ENCODE data around the gene TBC1D32. TPM values are rescaled to one million over a fixed set of nuclear protein-coding genes. Genes with fewer than 3 reads are reported as not detected.
"Not testable (repeated sequence)": the region's sequence is repeated elsewhere in the genome, so short reads cannot be mapped to it uniquely, and the experiment has no call there.

TBC1D32 gene
- polyA plus RNA-seq, 1 of the 3 experiments (the other 2 are of a cell fraction), result 2.3 TPM

DNA sequence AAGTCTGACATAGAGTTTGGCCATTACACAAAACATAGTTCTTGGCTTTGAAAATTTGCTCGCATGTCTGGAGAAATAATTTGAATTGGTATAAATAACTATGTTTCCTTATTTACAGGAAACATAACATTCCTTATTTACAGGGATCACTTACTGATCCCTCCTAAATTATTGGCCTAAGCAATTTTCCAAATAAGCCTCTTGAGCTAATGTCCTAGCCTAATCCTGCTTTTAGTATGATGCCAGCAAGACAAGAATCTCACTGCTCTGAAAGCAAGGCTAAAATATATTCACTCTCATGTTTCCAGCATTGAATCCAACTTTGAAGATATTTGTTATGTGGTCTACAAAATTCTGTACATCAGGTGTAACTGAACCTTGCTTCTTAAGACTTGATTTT lies 4.1 kb upstream of the TBC1D32 start:
- no peak overlapping the region for H2AFZ ChIP-seq (ENCODE audit: low read depth)
- no peak overlapping the region for H3K4me3 ChIP-seq (ENCODE audit: low read depth in 2 of 2, low read length in 1 of 2)
- no peak overlapping the region for H3K4me2 ChIP-seq
- ChIA-PET CTCF (interaction anchor here (1.3 kb wide), 1 partner anchor 18 kb away, joined by 3 read pairs; no protein-coding TSS in a partner anchor), POLR2A (no interaction called here)
- no peak for DNase-seq
- H3K9me3 ChIP-seq, result no peaks in the 10 kb centered on the region
- H3K36me3 ChIP-seq (replicated peaks in 1 of 2; ENCODE audit: control insufficient read depth in 1 of 2, insufficient read depth in 2 of 2, low read length in 1 of 2), result no peaks in the 10 kb centered on the region
- WGBS (ENCODE audit: low lambda C conversion rate), result 90% methylated on average over 1 of the region's 1 CpG
- TF ChIP-seq RAD21 (IDR thresholded peaks at IDR 0.05; ENCODE audit: low read length) (no peak), FOSL2 (IDR thresholded peaks at IDR 0.05; ENCODE audit: borderline replicate concordance, low read depth) (no peak), GATA2 (CRISPR knock-in tag; IDR thresholded peaks at IDR 0.05) (no peak)
- TF ChIP-seq, protein P1, sequence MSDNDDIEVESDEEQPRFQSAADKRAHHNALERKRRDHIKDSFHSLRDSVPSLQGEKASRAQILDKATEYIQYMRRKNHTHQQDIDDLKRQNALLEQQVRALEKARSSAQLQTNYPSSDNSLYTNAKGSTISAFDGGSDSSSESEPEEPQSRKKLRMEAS (IDR thresholded peaks at IDR 0.05; ENCODE audit: low read depth), result no peak
- no peaks in the 10 kb centered on the region for H3K9me2 ChIP-seq
- H3K79me2 ChIP-seq (ENCODE audit: insufficient read depth), result 0 out of 2 replicates have a peak, but pooled peaks cover 3% of the 10 kb centered on the region
- no peak overlapping the region for H3K9ac ChIP-seq
- H3K4me1 ChIP-seq (ENCODE audit: control insufficient read depth in 1 of 2, insufficient read depth in 2 of 2, low read depth in 1 of 2, low read length in 1 of 2), result peaks cover 0 to 5% of the 10 kb centered on the region in 2 experiments; a peak in 1 of 4 replicates
- no peaks in the 10 kb centered on the region for H3F3A ChIP-seq (replicated peaks; ENCODE audit: insufficient read depth)
- no peaks in the 10 kb centered on the region for H3K27me3 ChIP-seq (ENCODE audit: insufficient read depth)
- H4K20me1 ChIP-seq (ENCODE audit: insufficient read depth), result no peaks in the 10 kb centered on the region
- no peak overlapping the region for H3K27ac ChIP-seq (ENCODE audit: low read depth in 2 of 2, low read length in 1 of 2)

DNA sequence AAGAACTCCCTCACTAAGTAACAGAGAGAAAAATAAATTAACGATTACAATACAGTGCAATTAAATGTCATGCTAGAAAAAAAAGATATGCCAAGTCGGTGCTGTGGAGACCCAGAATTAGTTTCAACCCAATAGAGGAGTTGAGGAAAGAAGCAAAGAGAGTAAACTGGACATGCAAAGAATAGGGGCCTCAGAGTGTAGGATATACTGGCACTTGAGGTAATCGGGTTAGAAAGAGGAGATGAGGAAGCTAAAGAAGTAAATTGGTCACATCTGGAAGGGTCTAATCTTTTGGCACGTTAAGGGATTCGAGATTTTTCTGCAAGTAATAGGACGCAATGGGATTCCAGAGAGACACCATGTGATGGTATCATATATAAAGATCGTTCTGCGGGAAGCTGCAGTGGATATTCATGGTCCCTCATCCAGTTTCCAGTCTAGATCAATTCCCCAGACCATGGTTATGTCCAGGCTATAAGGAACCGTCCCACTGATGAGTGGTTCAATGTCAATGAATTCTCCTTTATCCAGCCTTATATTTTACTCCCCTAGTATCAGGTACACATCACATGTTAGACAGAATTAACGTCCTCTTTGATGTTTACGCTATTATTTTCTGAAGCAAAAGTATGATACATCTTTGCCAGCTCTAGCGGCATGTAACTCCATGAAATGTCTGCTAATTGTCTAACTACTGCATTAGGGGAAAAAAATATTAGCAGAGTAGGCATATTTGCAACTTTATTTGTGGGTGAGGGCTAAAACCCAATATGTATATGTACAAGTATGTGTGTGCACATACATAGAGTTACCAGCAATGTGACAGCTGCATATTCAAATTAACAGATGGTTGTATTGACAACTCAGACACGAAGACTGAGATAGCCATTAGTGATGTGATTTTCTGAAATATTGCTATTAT lies 1.1 kb upstream of the TBC1D32 start:
- no peaks in the 10 kb centered on the region for H3K9me2 ChIP-seq
- H3K79me2 ChIP-seq (ENCODE audit: insufficient read depth), result 0 out of 2 replicates have a peak, but pooled peaks cover 5% of the 10 kb centered on the region
- peak overlapping the region; percentile 78 for H3K4me2 ChIP-seq
- no peaks in the 10 kb centered on the region for H4K20me1 ChIP-seq (ENCODE audit: insufficient read depth)
- POLR2A ChIA-PET, result interaction anchor here (0.8 kb wide), 1 partner anchor 18 kb away, joined by 3 read pairs; no protein-coding TSS in a partner anchor
- H3K9ac ChIP-seq, result peak overlapping the region; percentile 89
- no peaks in the 10 kb centered on the region for H3K36me3 ChIP-seq (replicated peaks in 1 of 2; ENCODE audit: control insufficient read depth in 1 of 2, insufficient read depth in 2 of 2, low read length in 1 of 2)
- DNase-seq, result peak; percentile 14
- peak overlapping the region; percentile 94 to 99 for H3K27ac ChIP-seq (ENCODE audit: low read depth in 2 of 2, low read length in 1 of 2)
- H3K4me3 ChIP-seq (ENCODE audit: low read depth in 2 of 2, low read length in 1 of 2), result peak overlapping the region; percentile 85 to 87
- H2AFZ ChIP-seq (ENCODE audit: low read depth), result peak overlapping the region; percentile 95
- TF ChIP-seq NRF1 (IDR thresholded peaks at IDR 0.05; ENCODE audit: low read depth, low read length) (no peak), FOXM1 (IDR thresholded peaks at IDR 0.05; ENCODE audit: low read depth) (no peak), TAF1 (IDR thresholded peaks at IDR 0.05; ENCODE audit: borderline replicate concordance, low read depth, low read length) (no peak), SIN3A (IDR thresholded peaks at IDR 0.05; ENCODE audit: borderline replicate concordance, low read depth, low read length) (no peak), MXI1 (IDR thresholded peaks at IDR 0.05; ENCODE audit: low read depth, low read length) (no peak), FOSL2 (IDR thresholded peaks at IDR 0.05; ENCODE audit: borderline replicate concordance, low read depth) (no peak), TEAD4 (IDR thresholded peaks at IDR 0.05; ENCODE audit: borderline replicate concordance, insufficient read depth) (no peak)
- TF ChIP-seq, protein P2, sequence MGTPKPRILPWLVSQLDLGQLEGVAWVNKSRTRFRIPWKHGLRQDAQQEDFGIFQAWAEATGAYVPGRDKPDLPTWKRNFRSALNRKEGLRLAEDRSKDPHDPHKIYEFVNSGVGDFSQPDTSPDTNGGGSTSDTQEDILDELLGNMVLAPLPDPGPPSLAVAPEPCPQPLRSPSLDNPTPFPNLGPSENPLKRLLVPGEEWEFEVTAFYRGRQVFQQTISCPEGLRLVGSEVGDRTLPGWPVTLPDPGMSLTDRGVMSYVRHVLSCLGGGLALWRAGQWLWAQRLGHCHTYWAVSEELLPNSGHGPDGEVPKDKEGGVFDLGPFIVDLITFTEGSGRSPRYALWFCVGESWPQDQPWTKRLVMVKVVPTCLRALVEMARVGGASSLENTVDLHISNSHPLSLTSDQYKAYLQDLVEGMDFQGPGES (IDR thresholded peaks at IDR 0.05; ENCODE audit: low read depth, low read length), result no peak
- TF ChIP-seq, protein P3, sequence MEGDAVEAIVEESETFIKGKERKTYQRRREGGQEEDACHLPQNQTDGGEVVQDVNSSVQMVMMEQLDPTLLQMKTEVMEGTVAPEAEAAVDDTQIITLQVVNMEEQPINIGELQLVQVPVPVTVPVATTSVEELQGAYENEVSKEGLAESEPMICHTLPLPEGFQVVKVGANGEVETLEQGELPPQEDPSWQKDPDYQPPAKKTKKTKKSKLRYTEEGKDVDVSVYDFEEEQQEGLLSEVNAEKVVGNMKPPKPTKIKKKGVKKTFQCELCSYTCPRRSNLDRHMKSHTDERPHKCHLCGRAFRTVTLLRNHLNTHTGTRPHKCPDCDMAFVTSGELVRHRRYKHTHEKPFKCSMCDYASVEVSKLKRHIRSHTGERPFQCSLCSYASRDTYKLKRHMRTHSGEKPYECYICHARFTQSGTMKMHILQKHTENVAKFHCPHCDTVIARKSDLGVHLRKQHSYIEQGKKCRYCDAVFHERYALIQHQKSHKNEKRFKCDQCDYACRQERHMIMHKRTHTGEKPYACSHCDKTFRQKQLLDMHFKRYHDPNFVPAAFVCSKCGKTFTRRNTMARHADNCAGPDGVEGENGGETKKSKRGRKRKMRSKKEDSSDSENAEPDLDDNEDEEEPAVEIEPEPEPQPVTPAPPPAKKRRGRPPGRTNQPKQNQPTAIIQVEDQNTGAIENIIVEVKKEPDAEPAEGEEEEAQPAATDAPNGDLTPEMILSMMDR (IDR thresholded peaks at IDR 0.05), result no peak
- peaks cover 0 to 5% of the 10 kb centered on the region in 2 experiments; a peak in 2 of 4 replicates for H3K4me1 ChIP-seq (ENCODE audit: control insufficient read depth in 1 of 2, insufficient read depth in 2 of 2, low read depth in 1 of 2, low read length in 1 of 2)
- CTCF ChIA-PET, result no interaction called here
- 43% methylated on average over 13 of the region's 13 CpGs for WGBS (ENCODE audit: low lambda C conversion rate)
- H3K9me3 ChIP-seq, result no peaks in the 10 kb centered on the region
- H3K27me3 ChIP-seq (ENCODE audit: insufficient read depth), result no peaks in the 10 kb centered on the region
- H3F3A ChIP-seq (replicated peaks; ENCODE audit: insufficient read depth), result no peaks in the 10 kb centered on the region

DNA sequence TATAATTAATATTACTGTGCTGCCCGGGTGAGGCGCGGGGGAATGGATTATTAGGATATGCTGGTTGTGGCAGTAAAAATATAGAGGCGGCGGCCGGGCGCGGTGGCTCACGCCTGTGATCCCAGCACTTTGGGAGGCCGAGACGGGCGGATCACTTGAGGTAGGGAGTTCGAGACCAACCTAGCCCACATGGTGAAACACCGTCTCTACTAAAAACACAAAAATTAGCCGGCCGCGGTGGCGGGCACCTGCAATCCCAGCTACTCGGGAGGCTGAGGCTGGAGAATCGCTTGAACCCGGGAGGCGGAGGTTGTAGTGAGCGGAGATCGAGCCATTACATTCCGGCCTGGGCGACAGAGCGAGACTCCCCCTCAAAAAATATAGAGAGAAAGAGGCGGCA lies 586 bp downstream of the TBC1D32 start:
- Histone ChIP-seq H3K4me2 (peak overlapping the region; percentile 78), H3K27ac (ENCODE audit: low read depth in 2 of 2, low read length in 1 of 2) (peak overlapping the region in 1 of 2 experiments; percentile 94; a peak in 1 of 4 replicates), H2AFZ (ENCODE audit: low read depth) (peak overlapping the region; percentile 95), H3K4me3 (ENCODE audit: low read depth in 2 of 2, low read length in 1 of 2) (peak overlapping the region; percentile 85 to 87)
- H3F3A ChIP-seq (replicated peaks; ENCODE audit: insufficient read depth); H3K36me3 ChIP-seq (replicated peaks in 1 of 2; ENCODE audit: control insufficient read depth in 1 of 2, insufficient read depth in 2 of 2, low read length in 1 of 2); H3K9me2 ChIP-seq; H3K79me2 ChIP-seq (ENCODE audit: insufficient read depth); POLR2A ChIA-PET; DNase-seq; H3K27me3 ChIP-seq (ENCODE audit: insufficient read depth); CTCF ChIA-PET; H4K20me1 ChIP-seq (ENCODE audit: insufficient read depth); H3K4me1 ChIP-seq (ENCODE audit: control insufficient read depth in 1 of 2, insufficient read depth in 2 of 2, low read depth in 1 of 2, low read length in 1 of 2); H3K9me3 ChIP-seq; H3K9ac ChIP-seq: not testable (repeated sequence)
- 89% methylated on average over 28 of the region's 28 CpGs for WGBS (ENCODE audit: low lambda C conversion rate)
